Mammary epithelial cell (primary cell): ENCODE data around the gene PTPRH.

Source experiments
- EZH2 ChIP-seq: IDR thresholded peaks from 2 replicates; pipeline ENCODE4 v1.6.1; 2012; ENCODE audit warnings: low read length, inconsistent platforms, borderline replicate concordance
- TF ChIP-seq, protein P1 (sequence below), 2 donors: IDR thresholded peaks in 1 of 2; conservative IDR thresholded peaks in 1 of 2; 2 replicates each; pipeline ENCODE4 v1.5.1; 2011 to 2012; ENCODE audit warnings: inconsistent platforms in 2 of 2, low read length in 2 of 2, mild to moderate bottlenecking in 2 of 2, control low read depth in 1 of 2, low read depth in 1 of 2; ENCODE audit not compliant: insufficient read depth in 1 of 2; ENCODE audit errors: extremely low read depth in 1 of 2

DNA sequence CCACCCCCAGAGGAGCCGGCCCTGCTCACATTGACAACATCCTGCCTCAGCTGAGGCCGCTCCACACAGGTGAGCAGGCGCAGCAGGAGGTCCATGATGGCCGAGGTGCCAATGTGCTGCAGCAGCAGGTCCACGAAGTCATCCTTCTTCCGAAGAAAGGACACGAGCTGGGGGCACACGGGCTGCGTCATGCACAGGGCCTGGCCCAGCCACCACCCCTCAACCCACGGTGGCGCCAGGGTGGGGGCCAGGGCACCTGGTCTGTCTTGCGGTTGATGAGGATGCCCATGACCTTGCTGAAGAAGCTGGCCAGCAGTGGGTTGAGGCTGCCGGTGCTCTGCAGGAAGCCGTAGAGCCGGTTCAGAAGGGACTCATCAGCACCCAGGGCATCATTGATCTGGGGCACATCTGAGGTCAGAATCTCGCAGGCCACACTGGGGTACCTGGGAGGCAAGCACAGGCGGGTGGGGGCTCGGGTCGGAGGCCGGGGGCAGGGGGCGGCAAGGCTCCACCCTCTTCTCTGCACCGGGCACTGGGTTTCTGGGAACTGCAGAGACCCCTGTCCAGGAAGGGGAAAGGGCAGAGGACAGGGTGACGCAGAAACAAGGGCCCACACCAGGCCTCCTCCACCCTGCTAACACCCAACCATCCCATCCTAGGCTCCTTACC lies 36.1 kb upstream of the PTPRH start:
- TF ChIP-seq EZH2, result no peak
- TF ChIP-seq, protein P1, sequence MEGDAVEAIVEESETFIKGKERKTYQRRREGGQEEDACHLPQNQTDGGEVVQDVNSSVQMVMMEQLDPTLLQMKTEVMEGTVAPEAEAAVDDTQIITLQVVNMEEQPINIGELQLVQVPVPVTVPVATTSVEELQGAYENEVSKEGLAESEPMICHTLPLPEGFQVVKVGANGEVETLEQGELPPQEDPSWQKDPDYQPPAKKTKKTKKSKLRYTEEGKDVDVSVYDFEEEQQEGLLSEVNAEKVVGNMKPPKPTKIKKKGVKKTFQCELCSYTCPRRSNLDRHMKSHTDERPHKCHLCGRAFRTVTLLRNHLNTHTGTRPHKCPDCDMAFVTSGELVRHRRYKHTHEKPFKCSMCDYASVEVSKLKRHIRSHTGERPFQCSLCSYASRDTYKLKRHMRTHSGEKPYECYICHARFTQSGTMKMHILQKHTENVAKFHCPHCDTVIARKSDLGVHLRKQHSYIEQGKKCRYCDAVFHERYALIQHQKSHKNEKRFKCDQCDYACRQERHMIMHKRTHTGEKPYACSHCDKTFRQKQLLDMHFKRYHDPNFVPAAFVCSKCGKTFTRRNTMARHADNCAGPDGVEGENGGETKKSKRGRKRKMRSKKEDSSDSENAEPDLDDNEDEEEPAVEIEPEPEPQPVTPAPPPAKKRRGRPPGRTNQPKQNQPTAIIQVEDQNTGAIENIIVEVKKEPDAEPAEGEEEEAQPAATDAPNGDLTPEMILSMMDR (conservative IDR thresholded peaks at IDR 0.05 in 1 of 2, IDR thresholded peaks at IDR 0.05 in 1 of 2; ENCODE audit: extremely low read depth in 1 of 2, insufficient read depth in 1 of 2, low read depth in 1 of 2, low read length in 2 of 2), result no peak
